ENCODE results near the gene GRPEL2.

GRPEL2 gene

DNA sequence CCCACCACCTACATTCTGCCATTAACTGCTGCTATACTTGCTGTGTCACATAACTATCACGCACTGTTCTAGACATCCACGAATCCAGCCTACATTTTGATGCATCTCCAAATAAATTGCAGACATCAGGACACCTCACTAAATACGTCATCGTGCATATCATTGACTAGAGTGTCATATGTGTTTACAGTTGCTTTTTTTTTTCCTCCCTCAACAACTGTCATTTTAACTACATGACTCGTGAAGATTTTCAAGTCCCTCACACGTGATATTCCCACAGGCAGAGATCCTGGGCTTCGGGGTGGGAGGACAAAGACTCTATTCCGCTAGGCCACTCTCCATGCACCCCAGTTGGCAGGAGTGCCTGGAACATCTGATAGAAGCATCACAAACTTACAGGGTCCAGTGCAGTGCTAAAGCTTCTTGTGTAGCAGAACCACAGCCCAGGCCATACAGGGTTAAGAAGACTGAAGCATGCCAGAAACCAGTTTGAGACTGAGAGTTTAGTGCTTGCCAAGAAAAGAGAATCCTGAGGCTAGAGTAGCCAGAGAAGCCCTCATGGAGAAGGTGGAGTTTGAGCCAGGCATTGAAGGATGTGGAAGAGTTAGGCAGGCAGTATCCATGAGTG, 13.7 kb downstream of the GRPEL2 start:
- H3K9ac ChIP-seq (ENCODE audit: low read depth, low read length): no peak overlapping the region
- H3K27me3 ChIP-seq (ENCODE audit: control insufficient read depth, insufficient read depth, low read length): no peaks in the 10 kb centered on the region
- no peaks in the 10 kb centered on the region for H3K9me3 ChIP-seq (replicated peaks; ENCODE audit: low read length)
- peak overlapping the region; percentile 95 for H3K4me2 ChIP-seq (ENCODE audit: low read length)
- no peak overlapping the region for H3K4me3 ChIP-seq (ENCODE audit: low read length)
- H3K4me1 ChIP-seq (ENCODE audit: control insufficient read depth, insufficient read depth, low read length): peaks cover 10% of the 10 kb centered on the region
- H3K36me3 ChIP-seq (ENCODE audit: insufficient read depth, low read length): peaks cover 10% of the 10 kb centered on the region

DNA sequence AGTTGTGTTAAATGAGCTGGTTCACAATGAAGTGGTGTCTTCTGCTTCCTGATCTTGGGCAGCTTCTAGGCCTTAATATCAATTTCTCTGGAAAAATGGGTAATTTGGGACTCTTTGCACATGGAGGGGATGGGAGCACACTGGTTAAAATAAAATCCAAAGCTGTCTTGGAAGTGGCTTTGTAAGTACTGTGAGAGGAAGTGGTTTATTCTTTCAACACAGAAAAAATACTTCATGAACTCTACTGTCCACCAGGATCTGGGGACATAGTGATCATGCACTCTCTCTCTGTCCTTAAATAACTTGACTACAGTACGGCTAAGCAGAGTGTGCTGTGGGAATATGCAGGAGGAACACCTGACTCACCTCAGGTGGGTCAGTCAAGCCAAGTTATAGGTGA, 15.0 kb downstream of the GRPEL2 start:
- Histone ChIP-seq H3K9me3 (replicated peaks; ENCODE audit: low read length) (no peaks in the 10 kb centered on the region), H3K4me1 (ENCODE audit: control insufficient read depth, insufficient read depth, low read length) (peaks cover 10% of the 10 kb centered on the region), H3K27me3 (ENCODE audit: control insufficient read depth, insufficient read depth, low read length) (no peaks in the 10 kb centered on the region), H3K9ac (ENCODE audit: low read depth, low read length) (no peak overlapping the region), H3K4me3 (ENCODE audit: low read length) (no peak overlapping the region), H3K36me3 (ENCODE audit: insufficient read depth, low read length) (peaks cover 4% of the 10 kb centered on the region), H3K4me2 (ENCODE audit: low read length) (no peak overlapping the region)

DNA sequence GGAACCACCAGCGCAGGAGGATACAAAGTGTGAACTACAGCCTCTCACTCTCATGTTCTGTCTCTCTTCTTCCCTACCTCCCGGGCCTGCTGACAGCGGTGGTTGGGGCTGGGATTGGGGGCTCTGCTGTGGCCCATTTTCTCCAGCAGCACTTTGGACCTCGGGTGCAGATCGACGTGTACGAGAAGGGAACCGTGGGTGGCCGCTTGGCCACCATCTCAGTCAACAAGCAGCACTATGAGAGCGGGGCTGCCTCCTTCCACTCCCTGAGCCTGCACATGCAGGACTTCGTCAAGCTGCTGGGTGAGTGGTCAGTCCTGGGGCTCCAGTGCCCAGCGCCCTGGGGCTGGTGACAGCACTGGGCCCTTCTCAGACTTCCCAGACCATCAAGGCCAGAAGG, 17.2 kb downstream of the GRPEL2 start:
- H3K27me3 ChIP-seq (ENCODE audit: control insufficient read depth, insufficient read depth, low read length): no peaks in the 10 kb centered on the region
- no peak overlapping the region for H3K4me2 ChIP-seq (ENCODE audit: low read length)
- peaks cover 7% of the 10 kb centered on the region for H3K4me1 ChIP-seq (ENCODE audit: control insufficient read depth, insufficient read depth, low read length)
- no peaks in the 10 kb centered on the region for H3K9me3 ChIP-seq (replicated peaks; ENCODE audit: low read length)
- H3K4me3 ChIP-seq (ENCODE audit: low read length): no peak overlapping the region
- H3K9ac ChIP-seq (ENCODE audit: low read depth, low read length): no peak overlapping the region
- H3K36me3 ChIP-seq (ENCODE audit: insufficient read depth, low read length): no peaks in the 10 kb centered on the region

DNA sequence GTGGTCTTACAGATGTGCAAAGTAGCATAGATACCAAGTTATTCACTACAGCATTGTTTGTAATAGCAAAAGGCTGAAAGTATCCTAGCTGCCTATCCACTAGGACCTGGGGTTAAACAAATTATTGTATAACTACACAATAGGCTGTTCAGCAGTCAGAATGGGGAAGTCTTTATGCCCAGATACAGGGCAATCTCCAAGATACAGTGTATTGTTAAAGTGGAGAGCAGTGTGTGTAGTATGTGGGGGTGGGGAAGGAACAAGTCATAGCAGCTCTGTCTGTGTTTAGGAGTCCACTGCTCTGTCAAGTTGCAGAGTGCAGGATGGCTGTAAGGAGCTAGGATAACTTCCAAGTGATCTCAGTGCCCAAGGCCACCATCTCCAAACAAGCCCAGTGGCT, 18.1 kb downstream of the GRPEL2 start:
- Histone ChIP-seq H3K4me3 (ENCODE audit: low read length) (no peak overlapping the region), H3K9me3 (replicated peaks; ENCODE audit: low read length) (no peaks in the 10 kb centered on the region), H3K4me1 (ENCODE audit: control insufficient read depth, insufficient read depth, low read length) (peaks cover 4% of the 10 kb centered on the region), H3K27me3 (ENCODE audit: control insufficient read depth, insufficient read depth, low read length) (no peaks in the 10 kb centered on the region), H3K9ac (ENCODE audit: low read depth, low read length) (no peak overlapping the region), H3K4me2 (ENCODE audit: low read length) (no peak overlapping the region), H3K36me3 (ENCODE audit: insufficient read depth, low read length) (no peaks in the 10 kb centered on the region)

DNA sequence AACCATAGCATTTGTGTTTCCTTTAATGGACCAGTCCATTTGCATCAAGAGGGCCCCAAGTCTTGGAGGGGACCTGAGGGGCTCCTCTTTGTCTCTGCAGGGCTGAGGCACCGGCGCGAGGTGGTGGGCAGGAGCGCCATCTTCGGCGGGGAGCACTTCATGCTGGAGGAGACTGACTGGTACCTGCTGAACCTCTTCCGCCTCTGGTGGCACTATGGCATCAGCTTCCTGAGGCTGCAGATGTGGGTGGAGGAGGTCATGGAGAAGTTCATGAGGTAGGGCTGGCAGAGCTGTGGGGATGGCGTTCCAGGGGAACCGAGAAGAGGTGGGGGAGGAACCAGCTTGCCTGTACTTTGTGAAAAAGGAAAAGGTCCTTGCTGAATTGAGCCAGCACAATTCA, 18.6 kb downstream of the GRPEL2 start:
- Histone ChIP-seq H3K27me3 (ENCODE audit: control insufficient read depth, insufficient read depth, low read length) (no peaks in the 10 kb centered on the region), H3K4me1 (ENCODE audit: control insufficient read depth, insufficient read depth, low read length) (no peaks in the 10 kb centered on the region), H3K4me2 (ENCODE audit: low read length) (no peak overlapping the region), H3K9ac (ENCODE audit: low read depth, low read length) (no peak overlapping the region), H3K9me3 (replicated peaks; ENCODE audit: low read length) (no peaks in the 10 kb centered on the region), H3K4me3 (ENCODE audit: low read length) (no peak overlapping the region), H3K36me3 (ENCODE audit: insufficient read depth, low read length) (no peaks in the 10 kb centered on the region)

DNA sequence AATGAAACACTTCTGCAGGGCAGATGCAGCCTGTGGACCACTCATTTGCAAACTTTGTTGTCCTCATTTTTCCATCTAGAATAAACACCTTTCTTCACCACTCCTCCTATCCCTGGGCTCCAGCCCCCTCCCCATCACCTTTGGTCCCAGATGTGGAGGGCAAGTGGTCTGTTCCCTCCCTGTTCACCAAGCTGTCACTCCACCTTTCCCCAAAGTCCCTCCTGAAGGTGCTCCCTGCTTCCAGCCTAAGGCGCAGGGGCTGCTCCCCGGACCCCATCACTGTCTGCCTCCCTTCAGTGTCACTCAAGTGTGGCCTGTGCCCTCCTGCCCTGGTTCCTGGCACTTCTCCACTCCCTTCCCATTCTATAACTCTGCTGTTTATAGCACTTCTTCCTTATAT, 19.4 kb downstream of the GRPEL2 start:
- Histone ChIP-seq H3K4me2 (ENCODE audit: low read length) (no peak overlapping the region), H3K4me3 (ENCODE audit: low read length) (no peak overlapping the region), H3K36me3 (ENCODE audit: insufficient read depth, low read length) (no peaks in the 10 kb centered on the region), H3K9me3 (replicated peaks; ENCODE audit: low read length) (no peaks in the 10 kb centered on the region), H3K4me1 (ENCODE audit: control insufficient read depth, insufficient read depth, low read length) (no peaks in the 10 kb centered on the region), H3K9ac (ENCODE audit: low read depth, low read length) (no peak overlapping the region), H3K27me3 (ENCODE audit: control insufficient read depth, insufficient read depth, low read length) (no peaks in the 10 kb centered on the region)

DNA sequence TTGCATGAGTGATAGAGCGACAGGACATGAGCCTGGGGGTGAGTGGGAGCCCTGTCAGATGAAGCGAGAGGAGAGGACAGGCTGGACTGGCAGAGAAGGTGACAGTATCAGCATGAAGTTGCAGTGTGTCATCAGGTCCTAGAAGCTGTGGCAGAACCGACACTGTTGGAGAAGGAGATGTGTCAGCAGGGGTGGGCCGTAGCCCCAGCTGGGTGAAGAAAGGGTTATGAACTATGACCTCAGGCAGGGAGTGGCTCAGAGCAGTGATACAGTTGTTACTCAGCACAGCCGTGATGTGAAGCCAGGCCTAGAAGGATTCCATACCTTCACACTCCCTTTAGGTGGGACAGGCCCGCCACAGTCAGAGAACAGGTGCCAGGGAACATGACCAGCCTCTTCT, 20.1 kb downstream of the GRPEL2 start:
- no peaks in the 10 kb centered on the region for H3K27me3 ChIP-seq (ENCODE audit: control insufficient read depth, insufficient read depth, low read length)
- no peaks in the 10 kb centered on the region for H3K36me3 ChIP-seq (ENCODE audit: insufficient read depth, low read length)
- H3K9ac ChIP-seq (ENCODE audit: low read depth, low read length): no peak overlapping the region
- no peaks in the 10 kb centered on the region for H3K9me3 ChIP-seq (replicated peaks; ENCODE audit: low read length)
- H3K4me3 ChIP-seq (ENCODE audit: low read length): no peak overlapping the region
- H3K4me2 ChIP-seq (ENCODE audit: low read length): no peak overlapping the region
- no peaks in the 10 kb centered on the region for H3K4me1 ChIP-seq (ENCODE audit: control insufficient read depth, insufficient read depth, low read length)

DNA sequence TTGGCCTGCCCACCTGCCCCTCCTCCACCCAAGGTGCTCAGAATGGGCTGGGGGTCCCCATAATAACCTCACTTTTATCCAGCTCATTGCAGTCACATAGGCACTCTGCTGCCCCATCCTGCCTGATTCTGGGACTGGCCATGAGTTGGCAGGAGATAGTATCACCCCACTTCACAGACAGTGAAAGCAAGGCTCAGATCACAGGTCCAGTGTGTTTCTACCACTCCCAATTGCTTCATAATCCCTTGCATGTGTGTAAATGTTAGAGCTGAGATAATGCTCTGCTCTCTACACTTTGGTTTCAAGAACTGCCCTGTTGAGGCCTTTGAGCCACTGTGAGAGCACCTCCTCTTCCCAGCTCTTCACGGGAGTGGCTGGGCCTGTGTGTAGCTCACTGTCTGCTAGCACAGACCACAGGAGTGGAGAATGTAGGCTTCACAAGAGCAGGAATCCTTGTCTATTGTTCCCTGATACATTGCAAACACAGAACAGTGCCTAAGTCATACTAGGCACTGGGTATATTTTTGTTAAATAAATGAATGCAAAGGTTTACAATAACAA, 20.9 kb downstream of the GRPEL2 start:
- Histone ChIP-seq H3K36me3 (ENCODE audit: insufficient read depth, low read length) (no peaks in the 10 kb centered on the region), H3K4me2 (ENCODE audit: low read length) (no peak overlapping the region), H3K27me3 (ENCODE audit: control insufficient read depth, insufficient read depth, low read length) (no peaks in the 10 kb centered on the region)

DNA sequence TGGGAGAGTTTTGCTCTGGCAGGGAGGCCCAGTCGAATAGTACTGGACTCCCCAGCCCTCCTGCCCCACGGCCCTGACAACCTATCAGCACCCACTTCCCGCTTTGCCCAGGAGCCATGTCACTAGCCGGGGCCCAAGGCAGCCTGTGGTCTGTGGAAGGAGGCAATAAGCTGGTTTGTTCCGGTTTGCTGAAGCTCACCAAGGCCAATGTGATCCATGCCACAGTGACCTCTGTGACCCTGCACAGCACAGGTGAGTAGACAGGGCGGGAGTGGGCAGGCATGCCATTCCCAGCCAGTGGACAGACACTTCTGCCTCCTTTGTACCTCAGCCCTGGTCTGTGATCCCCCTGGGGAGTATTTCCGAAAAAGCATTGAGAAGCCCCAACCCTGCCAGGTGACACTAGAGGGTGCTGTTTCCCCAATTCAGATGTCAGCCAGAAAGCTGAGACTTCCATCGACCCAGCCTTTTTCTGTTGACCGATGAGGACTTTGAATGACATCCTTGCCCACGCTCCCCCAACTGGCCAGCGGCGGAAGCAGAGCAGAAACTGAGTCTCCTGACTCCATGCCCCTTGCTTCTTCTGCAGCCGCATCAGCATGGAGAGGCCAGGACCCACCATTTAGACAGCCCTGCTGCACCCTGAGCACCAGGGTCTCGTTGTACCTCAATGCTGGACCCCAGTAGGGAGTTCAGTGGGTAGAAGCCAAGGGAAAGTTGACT, 22.1 kb downstream of the GRPEL2 start:
- Histone ChIP-seq H3K4me1 (ENCODE audit: control insufficient read depth, insufficient read depth, low read length) (no peaks in the 10 kb centered on the region), H3K9me3 (replicated peaks; ENCODE audit: low read length) (no peaks in the 10 kb centered on the region), H3K36me3 (ENCODE audit: insufficient read depth, low read length) (no peaks in the 10 kb centered on the region)

More for the DNA sequence above, 20.9 kb downstream of the GRPEL2 start:
- no peaks in the 10 kb centered on the region for H3K4me1 ChIP-seq (ENCODE audit: control insufficient read depth, insufficient read depth, low read length)
- H3K4me3 ChIP-seq (ENCODE audit: low read length): no peak overlapping the region
- no peaks in the 10 kb centered on the region for H3K9me3 ChIP-seq (replicated peaks; ENCODE audit: low read length)
- H3K9ac ChIP-seq (ENCODE audit: low read depth, low read length): no peak overlapping the region

DNA sequence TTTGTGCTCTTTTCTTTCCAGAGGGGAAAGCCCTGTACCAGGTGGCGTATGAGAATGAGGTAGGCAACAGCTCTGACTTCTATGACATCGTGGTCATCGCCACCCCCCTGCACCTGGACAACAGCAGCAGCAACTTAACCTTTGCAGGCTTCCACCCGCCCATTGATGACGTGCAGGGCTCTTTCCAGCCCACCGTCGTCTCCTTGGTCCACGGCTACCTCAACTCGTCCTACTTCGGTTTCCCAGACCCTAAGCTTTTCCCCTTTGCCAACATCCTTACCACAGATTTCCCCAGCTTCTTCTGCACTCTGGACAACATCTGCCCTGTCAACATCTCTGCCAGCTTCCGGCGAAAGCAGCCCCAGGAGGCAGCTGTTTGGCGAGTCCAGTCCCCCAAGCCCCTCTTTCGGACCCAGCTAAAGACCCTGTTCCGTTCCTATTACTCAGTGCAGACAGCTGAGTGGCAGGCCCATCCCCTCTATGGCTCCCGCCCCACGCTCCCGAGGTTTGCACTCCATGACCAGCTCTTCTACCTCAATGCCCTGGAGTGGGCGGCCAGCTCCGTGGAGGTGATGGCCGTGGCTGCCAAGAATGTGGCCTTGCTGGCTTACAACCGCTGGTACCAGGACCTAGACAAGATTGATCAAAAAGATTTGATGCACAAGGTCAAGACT, 22.8 kb downstream of the GRPEL2 start:
- Histone ChIP-seq H3K36me3 (ENCODE audit: insufficient read depth, low read length) (no peaks in the 10 kb centered on the region), H3K4me2 (ENCODE audit: low read length) (peak overlapping the region; percentile 27), H3K9me3 (replicated peaks; ENCODE audit: low read length) (no peaks in the 10 kb centered on the region), H3K27me3 (ENCODE audit: control insufficient read depth, insufficient read depth, low read length) (peaks cover 7% of the 10 kb centered on the region), H3K9ac (ENCODE audit: low read depth, low read length) (no peak overlapping the region), H3K4me3 (ENCODE audit: low read length) (no peak overlapping the region), H3K4me1 (ENCODE audit: control insufficient read depth, insufficient read depth, low read length) (no peaks in the 10 kb centered on the region)

More for the DNA sequence above, 22.1 kb downstream of the GRPEL2 start:
- Histone ChIP-seq H3K27me3 (ENCODE audit: control insufficient read depth, insufficient read depth, low read length) (peaks cover 7% of the 10 kb centered on the region), H3K9ac (ENCODE audit: low read depth, low read length) (no peak overlapping the region), H3K4me3 (ENCODE audit: low read length) (no peak overlapping the region), H3K4me2 (ENCODE audit: low read length) (peak overlapping the region; percentile 27)

DNA sequence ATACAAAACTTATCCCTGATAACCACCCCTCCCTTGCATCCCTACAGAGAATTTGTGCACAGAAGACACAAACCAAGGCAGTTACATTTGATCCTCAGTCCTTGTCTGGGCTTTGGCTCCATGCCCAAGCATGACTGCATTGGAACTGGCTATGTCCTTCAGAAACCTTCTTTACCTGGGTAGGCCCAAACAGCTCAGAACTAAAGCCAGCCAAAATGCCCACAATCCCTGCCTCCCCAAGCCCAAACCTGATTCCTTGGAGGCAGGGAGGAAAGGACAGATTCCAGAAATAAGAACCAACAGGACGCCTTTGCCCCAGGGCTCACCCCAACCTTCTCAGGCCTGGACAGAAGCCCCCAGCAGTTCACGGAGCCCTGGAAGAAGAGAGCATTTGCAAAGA, 25.6 kb downstream of the GRPEL2 start:
- Histone ChIP-seq H3K36me3 (ENCODE audit: insufficient read depth, low read length) (no peaks in the 10 kb centered on the region), H3K9ac (ENCODE audit: low read depth, low read length) (no peak overlapping the region), H3K4me1 (ENCODE audit: control insufficient read depth, insufficient read depth, low read length) (no peaks in the 10 kb centered on the region), H3K27me3 (ENCODE audit: control insufficient read depth, insufficient read depth, low read length) (peaks cover 7% of the 10 kb centered on the region), H3K4me2 (ENCODE audit: low read length) (no peak overlapping the region), H3K4me3 (ENCODE audit: low read length) (no peak overlapping the region), H3K9me3 (replicated peaks; ENCODE audit: low read length) (no peaks in the 10 kb centered on the region)
